Raji (cell line): ENCODE results near the gene HYAL2.
A peak's percentile ranks its signal among the peaks of the same experiment; 100 is the strongest.

Experiments
- POLR2A ChIP-seq: IDR thresholded peaks from 2 replicates; pipeline ENCODE4 v1.6.1; 2011; ENCODE audit warnings: low read depth, low read length, control low read depth; ENCODE audit not compliant: insufficient read depth

HYAL2 gene

DNA sequence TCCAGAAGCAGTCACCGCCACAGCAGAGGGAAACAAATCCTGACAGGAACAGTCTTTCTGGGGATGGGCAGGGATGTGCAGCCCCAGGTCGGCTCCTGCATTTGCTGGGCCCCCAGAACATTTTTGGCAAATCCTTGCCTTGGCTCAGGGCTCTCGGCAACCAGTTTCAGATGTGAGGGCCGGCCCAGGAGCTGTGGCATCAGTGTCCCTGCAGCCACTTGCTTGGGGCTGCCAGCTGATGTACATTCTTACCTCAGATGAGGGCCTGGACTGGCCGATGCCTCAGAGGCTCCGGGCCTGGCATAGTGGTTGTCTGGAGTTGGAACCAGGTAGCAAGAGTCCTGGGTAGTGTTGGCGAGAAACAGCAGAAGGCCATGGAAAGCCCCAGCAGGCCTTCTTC is 32.3 kb upstream of the HYAL2 start:
- TF ChIP-seq POLR2A, result no peak

DNA sequence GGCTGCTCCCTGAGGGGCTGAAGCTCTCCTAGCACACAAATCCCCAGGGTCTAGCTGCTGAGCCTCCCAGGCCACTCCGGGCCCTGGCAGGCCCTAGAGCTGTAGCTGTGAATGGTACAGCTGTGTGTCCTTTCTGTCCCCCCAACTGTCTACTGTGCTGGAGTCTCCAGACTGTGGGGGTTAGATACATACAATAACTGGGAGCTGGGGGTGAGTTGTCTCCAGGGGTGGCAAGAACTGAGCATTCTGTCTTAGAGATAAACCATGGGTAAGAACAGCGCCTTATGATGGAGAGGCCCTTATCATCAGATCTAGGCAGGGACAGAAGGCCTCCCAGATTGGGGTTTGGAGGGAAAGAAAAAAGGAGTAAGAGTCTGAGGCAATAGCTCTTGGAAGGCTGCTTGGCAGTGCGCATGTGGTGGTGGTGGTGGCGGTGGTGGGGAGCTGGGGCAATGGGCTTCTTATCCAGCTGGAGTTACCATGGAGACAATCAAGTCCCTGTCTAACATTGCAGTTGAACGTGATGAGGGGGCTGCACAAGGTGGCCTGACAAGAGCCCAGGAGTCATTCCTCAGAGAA is 31.7 kb upstream of the HYAL2 start:
- no peak for TF ChIP-seq POLR2A

DNA sequence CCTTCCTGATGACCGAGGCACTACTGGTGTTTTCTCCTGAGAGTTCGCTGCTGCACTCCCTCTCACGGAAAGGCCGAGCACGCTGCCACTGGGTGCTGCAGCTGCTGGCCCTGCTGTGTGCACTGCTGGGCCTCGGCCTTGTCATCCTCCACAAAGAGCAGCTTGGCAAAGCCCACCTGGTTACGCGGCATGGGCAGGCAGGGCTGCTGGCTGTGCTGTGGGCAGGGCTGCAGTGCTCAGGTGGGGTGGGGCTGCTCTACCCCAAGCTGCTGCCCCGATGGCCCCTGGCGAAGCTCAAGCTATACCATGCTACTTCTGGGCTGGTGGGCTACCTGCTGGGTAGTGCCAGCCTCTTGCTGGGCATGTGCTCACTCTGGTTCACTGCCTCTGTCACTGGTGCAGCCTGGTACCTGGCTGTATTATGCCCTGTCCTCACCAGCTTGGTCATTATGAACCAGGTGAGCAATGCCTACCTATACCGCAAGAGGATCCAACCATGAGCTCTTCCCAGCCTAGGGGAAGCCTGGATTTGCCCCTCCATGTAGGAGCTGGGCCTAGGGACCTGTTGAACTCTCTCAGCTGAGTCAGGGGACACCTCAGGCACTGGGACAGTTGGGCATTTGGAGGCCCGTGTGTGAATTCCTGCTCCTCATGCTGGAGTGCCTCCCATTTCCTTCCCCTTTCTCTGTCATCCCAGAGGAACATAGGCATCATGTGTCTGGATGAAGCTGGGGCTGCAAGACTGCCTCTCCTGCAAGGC is 30.9 kb upstream of the HYAL2 start:
- TF ChIP-seq POLR2A, result no peak

DNA sequence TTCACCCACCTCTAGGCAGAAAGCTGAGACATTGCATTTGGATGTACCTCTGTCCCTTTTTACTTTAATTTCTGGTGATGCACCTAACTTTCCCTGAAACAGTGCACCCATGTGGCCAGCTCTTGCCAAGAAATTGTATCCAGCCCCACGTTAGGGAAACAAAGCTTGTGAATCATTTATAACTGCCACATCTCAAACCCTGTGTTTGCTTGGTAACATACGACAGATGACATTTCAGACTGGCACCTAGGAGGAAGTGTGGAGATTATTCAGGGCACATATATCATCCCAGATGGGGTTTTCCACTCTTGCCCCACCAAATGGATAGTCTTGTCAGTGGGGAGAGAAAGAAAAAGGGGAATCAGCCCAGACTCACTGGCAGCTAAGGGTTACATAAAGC is 30.2 kb upstream of the HYAL2 start:
- no peak for TF ChIP-seq POLR2A

DNA sequence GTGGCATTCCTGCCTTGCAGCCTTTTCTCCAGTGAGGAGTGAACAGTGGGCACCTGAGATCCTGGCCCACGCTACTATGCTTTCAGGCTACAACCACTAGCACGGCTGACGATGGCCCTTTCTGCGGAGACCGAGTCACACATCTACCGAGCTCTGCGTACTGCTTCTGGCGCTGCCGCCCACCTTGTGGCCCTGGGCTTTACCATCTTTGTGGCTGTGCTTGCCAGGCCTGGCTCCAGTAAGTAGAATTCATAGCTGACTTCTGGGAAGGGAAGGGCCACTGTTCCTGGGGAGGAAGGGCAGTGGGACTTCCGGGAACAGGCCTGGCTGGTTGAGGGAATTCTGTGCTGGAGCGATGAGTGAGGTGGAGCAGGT is 28.8 kb upstream of the HYAL2 start:
- TF ChIP-seq POLR2A, result no peak

DNA sequence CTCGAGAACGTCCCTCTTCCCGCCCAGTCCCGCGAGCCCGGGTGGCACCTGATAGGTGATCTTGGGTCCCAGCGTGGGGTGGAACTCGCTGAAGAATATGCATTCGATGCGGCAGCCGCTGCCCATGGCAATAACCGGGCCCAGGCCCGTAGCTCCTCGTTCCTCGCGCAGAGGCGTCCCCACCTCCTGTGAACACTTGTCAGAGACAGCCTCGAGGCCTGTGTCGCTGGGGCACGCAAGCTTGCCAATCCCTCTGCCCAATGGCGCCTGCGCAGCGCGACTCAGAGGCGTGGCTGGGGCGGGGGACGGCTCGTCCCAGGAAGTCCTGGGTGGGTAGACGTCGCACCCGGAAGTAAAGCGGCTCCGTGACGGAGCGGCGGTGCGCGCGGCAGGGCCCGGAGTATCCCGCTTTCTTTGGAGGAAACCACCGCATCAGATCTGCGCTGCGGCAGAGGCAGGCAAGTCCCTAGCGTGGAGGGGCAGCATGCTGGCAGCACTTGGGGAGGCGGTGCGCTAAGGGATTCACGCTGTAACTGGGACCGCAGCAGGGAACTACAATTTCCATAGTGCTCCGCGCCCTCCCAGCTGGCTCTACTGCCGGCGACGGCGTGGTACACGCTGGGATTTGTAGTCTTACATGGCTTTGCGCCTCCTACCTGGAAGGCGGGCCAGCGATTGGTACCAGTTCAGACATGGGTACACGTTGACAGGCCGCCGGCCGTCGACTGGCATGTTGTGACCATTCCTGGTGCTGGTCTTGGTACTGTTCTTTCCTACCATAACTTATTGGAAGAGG is 28.2 kb upstream of the HYAL2 start, which contains the start of the genes CYB561D2 and NPRL2:
Gene CYB561D2 (plus strand): TSS at position 336 of the 796 bp plus-strand sequence. CDS start 572 bp downstream, outside the sequence.
Gene NPRL2 (minus strand): TSS at position 249 of the 796 bp plus-strand sequence. CDS start 123 bp downstream, at position 126.
- peak; percentile 99 for TF ChIP-seq POLR2A

DNA sequence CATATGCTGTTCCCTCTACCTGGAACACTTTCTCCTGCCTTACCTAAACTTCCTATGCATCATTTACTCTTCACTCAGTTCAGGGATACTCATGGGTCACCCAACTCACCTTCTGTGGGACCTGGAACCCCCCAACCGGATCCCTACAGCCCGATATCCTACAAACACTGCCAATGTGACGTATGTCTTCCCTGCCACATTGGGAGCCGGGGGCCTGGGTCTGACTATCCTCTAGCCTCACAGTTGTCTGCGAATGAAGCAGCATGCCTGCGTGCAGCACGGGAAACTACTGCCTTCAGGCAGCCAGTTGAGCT is 27.6 kb upstream of the HYAL2 start:
- no peak for TF ChIP-seq POLR2A

DNA sequence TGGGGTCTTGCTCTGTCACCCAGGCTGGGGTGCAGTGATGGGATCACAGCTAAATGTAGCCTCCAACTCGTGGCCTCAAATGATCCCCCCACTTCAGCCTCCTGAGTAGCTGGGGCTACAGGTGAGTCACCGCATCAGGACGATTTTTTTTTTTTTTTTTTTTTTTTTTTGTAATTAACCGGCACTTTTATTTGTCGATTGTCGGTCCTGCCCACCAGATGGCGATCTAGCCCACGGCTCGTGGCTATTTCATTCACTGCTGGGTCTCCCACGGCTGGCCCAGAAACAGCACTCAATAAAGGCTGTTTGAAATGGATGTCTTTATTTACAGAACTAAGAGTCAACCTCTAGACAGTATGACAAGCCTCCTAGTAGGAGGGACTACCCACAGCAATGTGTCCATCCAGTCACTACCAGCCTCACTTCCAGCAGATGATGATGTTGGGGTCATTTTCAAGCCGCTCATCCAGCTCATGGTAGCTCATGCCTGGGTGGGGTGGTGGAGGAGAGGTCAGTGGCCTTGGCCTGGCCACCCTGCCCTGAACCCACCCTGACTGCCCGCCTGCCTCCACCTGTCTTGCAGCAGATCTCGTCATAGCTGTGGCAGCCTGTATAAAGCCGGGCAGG is 24.8 kb upstream of the HYAL2 start:
- no peak for TF ChIP-seq POLR2A

DNA sequence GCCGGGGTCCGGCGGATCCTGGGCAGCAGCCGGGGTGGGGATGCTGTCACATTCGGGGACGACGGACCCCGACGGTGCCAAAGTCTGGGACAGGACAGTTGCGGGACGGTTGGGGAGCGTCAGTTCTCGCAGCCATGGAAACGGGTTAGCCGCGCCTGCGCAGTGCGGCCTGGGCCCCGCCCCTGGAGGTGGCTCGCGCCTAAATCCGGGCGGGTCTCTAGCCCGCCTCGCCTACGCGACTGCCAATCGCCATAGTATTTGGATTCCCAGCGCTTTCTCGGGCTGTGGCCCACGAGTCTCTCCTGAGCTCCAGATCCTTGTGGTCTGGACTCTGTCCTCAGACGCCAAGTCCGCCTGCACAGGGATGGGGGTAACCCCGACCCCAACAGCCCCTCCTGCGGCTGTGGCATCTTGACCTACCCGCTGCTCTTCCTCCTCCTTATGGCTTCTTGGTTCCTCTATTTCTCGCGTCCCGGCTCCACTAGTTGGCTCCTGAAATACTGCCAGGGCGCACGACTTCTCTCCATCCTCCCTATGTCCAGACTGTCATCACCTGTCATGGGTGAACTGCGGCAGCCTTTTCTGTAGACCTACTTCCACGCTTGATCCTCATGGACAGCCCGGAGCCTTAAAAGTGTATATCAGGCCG is 23.2 kb upstream of the HYAL2 start, which contains the start of gene ZMYND10:
Gene ZMYND10 (minus strand): TSS at position 147 of the 649 bp plus-strand sequence. CDS start 153 bp downstream, outside the sequence.
- 0 out of 2 replicates have a peak, but pooled peaks have one; percentile 10 for TF ChIP-seq POLR2A

DNA sequence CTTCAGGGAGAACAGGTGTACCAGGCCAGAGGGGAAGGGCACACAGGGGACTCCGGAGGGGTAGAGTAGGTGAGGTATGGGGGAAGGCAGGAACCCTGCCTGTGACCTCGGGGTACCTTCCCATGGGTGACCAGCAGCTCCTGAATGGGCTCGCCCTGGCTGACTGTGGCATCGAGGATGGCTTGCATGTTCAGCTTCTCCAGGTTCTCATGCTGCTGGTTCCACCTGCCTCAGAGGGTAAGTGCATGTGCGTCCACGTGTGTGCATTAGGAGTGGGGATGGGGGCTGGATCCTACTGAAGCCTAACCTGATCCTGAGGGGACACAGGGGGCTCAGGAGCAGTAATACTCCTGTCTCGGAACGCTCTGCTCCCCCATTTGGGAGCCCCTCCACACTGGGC is 22.5 kb upstream of the HYAL2 start:
- no peak for TF ChIP-seq POLR2A

DNA sequence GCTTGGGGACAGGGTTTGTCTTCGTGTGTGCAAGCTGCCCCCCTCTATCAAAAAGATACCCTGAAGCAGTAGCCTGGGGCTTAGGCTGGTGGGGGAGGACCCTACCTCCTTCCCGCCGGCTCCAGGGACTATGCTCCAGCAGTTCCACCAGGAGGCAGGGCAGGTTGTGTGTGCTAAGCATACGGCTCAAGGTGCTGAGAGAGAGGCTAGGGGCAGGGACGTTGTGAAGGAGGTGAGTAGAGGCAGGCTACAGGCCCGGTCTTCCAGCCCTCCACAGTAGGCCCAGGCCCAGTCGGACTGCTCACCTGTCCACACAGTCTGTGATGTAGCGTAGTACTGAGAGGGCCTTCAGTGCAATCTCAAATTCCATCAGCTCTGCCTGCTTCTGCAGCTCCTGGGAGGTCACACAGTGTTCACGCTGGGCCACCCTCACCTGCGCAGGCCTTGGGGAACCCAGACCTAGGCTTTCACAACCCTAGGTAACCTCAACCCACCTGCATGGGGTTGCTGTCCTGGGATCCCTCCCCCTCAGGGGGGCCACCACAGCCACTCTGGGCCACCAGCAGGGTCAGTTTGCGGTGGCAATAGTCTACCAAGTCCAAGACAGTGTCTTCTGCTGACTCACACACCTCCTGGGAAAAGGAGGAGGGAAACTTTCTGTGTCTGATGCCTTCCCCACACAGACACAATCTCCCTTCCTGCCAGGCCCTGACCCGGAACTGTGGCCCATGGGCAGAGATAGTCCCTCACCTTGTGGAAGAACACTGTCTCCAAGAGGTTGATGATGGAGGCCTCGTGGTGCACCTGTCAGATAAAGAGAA is 20.5 kb upstream of the HYAL2 start:
- TF ChIP-seq POLR2A, result no peak

DNA sequence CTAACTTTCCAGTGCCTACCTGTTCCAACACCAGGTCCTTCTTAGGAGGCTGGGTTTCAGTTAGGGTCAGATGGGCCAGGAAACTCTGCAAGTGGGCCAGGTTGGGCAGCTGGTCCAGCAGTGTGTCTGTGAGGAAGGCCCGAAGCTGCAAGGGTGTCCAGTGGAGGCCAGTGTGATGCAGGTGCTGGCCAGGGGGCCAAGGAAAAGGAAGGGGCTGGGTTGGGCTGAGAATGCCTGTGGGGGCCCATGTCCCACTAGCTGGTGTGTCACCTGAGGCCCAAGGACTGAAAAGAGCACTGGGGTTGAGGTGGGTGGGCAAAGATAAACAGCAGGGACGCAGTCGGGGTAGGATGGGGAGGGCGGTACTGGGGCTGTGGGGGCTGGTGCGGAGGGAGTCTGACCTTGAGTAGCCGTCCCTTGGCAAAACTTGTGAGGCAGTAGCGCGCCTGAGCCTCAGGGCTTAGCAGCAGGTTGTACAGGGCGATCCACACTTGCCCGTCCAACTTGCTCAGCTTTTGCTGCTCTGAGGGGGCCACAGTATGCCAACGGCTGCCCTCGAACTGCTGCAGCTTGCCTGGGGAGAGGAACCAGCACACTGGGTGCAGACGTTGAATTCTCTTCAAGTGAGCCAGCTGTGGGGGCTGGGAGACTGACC is 19.6 kb upstream of the HYAL2 start:
- no peak for TF ChIP-seq POLR2A

DNA sequence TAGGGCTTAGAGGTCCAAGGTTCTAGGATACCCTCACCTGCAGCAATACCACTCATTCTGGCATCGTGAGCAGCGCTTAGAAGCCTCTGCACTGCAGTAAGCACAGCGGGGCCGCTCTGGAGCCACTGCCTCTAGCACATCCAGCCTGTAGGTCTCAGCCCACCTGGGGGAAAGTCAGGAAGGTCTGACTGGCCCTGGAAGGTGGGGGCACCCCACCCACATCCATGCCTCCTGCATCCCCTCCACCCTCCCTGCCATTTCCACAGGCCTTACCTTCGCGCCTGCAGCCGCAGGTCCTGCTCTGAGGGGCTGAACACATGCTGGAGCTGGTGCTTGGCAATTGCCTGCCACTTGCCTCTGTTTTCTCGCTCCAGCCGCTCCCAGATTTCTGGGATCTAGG is 19.0 kb upstream of the HYAL2 start:
- TF ChIP-seq POLR2A, result no peak
